ENCODE results near the gene FAT2. TPM values are rescaled to one million over a fixed set of nuclear protein-coding genes. Genes with fewer than 3 reads are reported as not detected.
A peak's percentile ranks its signal among the peaks of the same experiment; 100 is the strongest.

Gene FAT2
- total RNA-seq, 2 experiments from 2014 or later = not detected

GRCh38 chr5:151611127-151611775 is 20.1 kb upstream of the FAT2 start:
- intact Hi-C loops (cut with DNase I, micrococcal nuclease) = loop anchor here in 1 of 2 experiments (5.0 kb wide), 1 partner anchor 44 kb away; no protein-coding TSS in a partner anchor
- Mint-ChIP-seq H3K27ac (no peak overlapping the region), H3K36me3 (ENCODE audit: low read depth) (no peaks in the 10 kb centered on the region), H3K4me1 (peaks cover 46% of the 10 kb centered on the region), H3K27me3 (no peaks in the 10 kb centered on the region), H3K9me3 (ENCODE audit: low read depth) (no peaks in the 10 kb centered on the region), H3K4me3 (no peak overlapping the region)
- ATAC-seq = no peak
- CTCF ChIA-PET = interaction anchor here (0.9 kb wide), 1 partner anchor 41 kb away, joined by 3 read pairs; no protein-coding TSS in a partner anchor
- DNase-seq = no peak
- POLR2A ChIA-PET = no interaction called here

- peaks cover 2% of the 10 kb centered on the region for H3K27me3 Mint-ChIP-seq
- no peaks in the 10 kb centered on the region for H3K36me3 Mint-ChIP-seq (ENCODE audit: low read depth)
- ATAC-seq = no peak
- ChIA-PET POLR2A (interaction anchor here (0.6 kb wide), 1 partner anchor 181 kb away, joined by 3 read pairs; no protein-coding TSS in a partner anchor), CTCF (no interaction called here)
- DNase-seq = no peak
- H3K4me1 Mint-ChIP-seq = peaks cover 25% of the 10 kb centered on the region
- H3K4me3 Mint-ChIP-seq = no peak overlapping the region
- no peak overlapping the region for H3K27ac Mint-ChIP-seq
- H3K9me3 Mint-ChIP-seq (ENCODE audit: low read depth) = no peaks in the 10 kb centered on the region
- intact Hi-C loops (cut with DNase I, micrococcal nuclease) = no loop called here
These were observed 17.4 kb upstream of the FAT2 start for GRCh38 chr5:151608522-151608921.

GRCh38 chr5:151607304-151607703 is 16.2 kb upstream of the FAT2 start:
- ChIA-PET POLR2A (no interaction called here), CTCF (no interaction called here)
- Mint-ChIP-seq H3K4me1 (peaks cover 13% of the 10 kb centered on the region), H3K4me3 (no peak overlapping the region), H3K36me3 (ENCODE audit: low read depth) (no peaks in the 10 kb centered on the region), H3K9me3 (ENCODE audit: low read depth) (no peaks in the 10 kb centered on the region), H3K27ac (no peak overlapping the region), H3K27me3 (peaks cover 2% of the 10 kb centered on the region)
- ATAC-seq = no peak
- no peak for DNase-seq
- intact Hi-C loops (cut with DNase I, micrococcal nuclease) = no loop called here

GRCh38 chr5:151605559-151605958 is 14.4 kb upstream of the FAT2 start:
- intact Hi-C loops (cut with DNase I, micrococcal nuclease) = no loop called here
- POLR2A ChIA-PET = no interaction called here
- Mint-ChIP-seq H3K4me1 (peaks cover 4% of the 10 kb centered on the region), H3K9me3 (ENCODE audit: low read depth) (no peaks in the 10 kb centered on the region), H3K36me3 (ENCODE audit: low read depth) (no peaks in the 10 kb centered on the region), H3K4me3 (no peak overlapping the region), H3K27me3 (peaks cover 2% of the 10 kb centered on the region), H3K27ac (no peak overlapping the region)
- no peak for DNase-seq
- ATAC-seq = no peak
- CTCF ChIA-PET = interaction anchor here (1.3 kb wide), 1 partner anchor 46 kb away, joined by 9 read pairs; no protein-coding TSS in a partner anchor

GRCh38 chr5:151602806-151603205 is 11.7 kb upstream of the FAT2 start:
- Mint-ChIP-seq H3K36me3 (ENCODE audit: low read depth) (no peaks in the 10 kb centered on the region), H3K27me3 (peaks cover 2% of the 10 kb centered on the region), H3K4me3 (no peak overlapping the region), H3K27ac (no peak overlapping the region), H3K4me1 (peaks cover 7% of the 10 kb centered on the region), H3K9me3 (ENCODE audit: low read depth) (no peaks in the 10 kb centered on the region)
- CTCF ChIA-PET = interaction anchor here (0.6 to 0.7 kb wide), 2 partner anchors 35 to 49 kb away, joined by 3 read pairs; no protein-coding TSS in a partner anchor
- POLR2A ChIA-PET = no interaction called here
- DNase-seq = no peak
- no peak for ATAC-seq
- intact Hi-C loops (cut with DNase I, micrococcal nuclease) = no loop called here

- Mint-ChIP-seq H3K9me3 (ENCODE audit: low read depth) (no peaks in the 10 kb centered on the region), H3K4me1 (peaks cover 7% of the 10 kb centered on the region), H3K36me3 (ENCODE audit: low read depth) (no peaks in the 10 kb centered on the region), H3K27ac (no peak overlapping the region), H3K4me3 (no peak overlapping the region), H3K27me3 (peaks cover 2% of the 10 kb centered on the region)
- ATAC-seq (no peak), DNase-seq (no peak)
- ChIA-PET CTCF (interaction anchor here (0.6 kb wide), 1 partner anchor 139 kb away, joined by 4 read pairs; no protein-coding TSS in a partner anchor), POLR2A (no interaction called here)
- intact Hi-C loops (cut with DNase I, micrococcal nuclease) = no loop called here
These were observed 10.3 kb upstream of the FAT2 start for GRCh38 chr5:151601391-151601790.

GRCh38 chr5:151600069-151600665 is 9.0 kb upstream of the FAT2 start:
- CTCF ChIA-PET = interaction anchor here (0.6 to 0.9 kb wide), 3 partner anchors 18 to 52 kb away, joined by 3 to 6 read pairs (median 4); no protein-coding TSS in a partner anchor
- Mint-ChIP-seq H3K4me3 (no peak overlapping the region), H3K9me3 (ENCODE audit: low read depth) (no peaks in the 10 kb centered on the region)

GRCh38 chr5:151598984-151599383 is 7.9 kb upstream of the FAT2 start:
- Mint-ChIP-seq H3K36me3 (ENCODE audit: low read depth) (no peaks in the 10 kb centered on the region), H3K9me3 (ENCODE audit: low read depth) (no peaks in the 10 kb centered on the region), H3K27me3 (no peaks in the 10 kb centered on the region), H3K4me3 (no peak overlapping the region), H3K4me1 (peaks cover 3% of the 10 kb centered on the region), H3K27ac (no peak overlapping the region)
- DNase-seq = no peak
- intact Hi-C loops (cut with DNase I, micrococcal nuclease) = no loop called here
- ATAC-seq = peak; percentile 74
- ChIA-PET CTCF (no interaction called here), POLR2A (no interaction called here)

More at GRCh38 chr5:151600069-151600665, 9.0 kb upstream of the FAT2 start:
- ATAC-seq (no peak), DNase-seq (no peak)
- peaks cover 2% of the 10 kb centered on the region for H3K27me3 Mint-ChIP-seq
- intact Hi-C loops (cut with DNase I, micrococcal nuclease) = no loop called here
- no peak overlapping the region for H3K27ac Mint-ChIP-seq
- POLR2A ChIA-PET = no interaction called here
- H3K4me1 Mint-ChIP-seq = peaks cover 3% of the 10 kb centered on the region
- H3K36me3 Mint-ChIP-seq (ENCODE audit: low read depth) = no peaks in the 10 kb centered on the region

- no peaks in the 10 kb centered on the region for H3K36me3 Mint-ChIP-seq (ENCODE audit: low read depth)
These were observed 7.4 kb upstream of the FAT2 start for GRCh38 chr5:151598549-151598948.

GRCh38 chr5:151597749-151598148 is 6.6 kb upstream of the FAT2 start:
- CTCF ChIA-PET = no interaction called here
- no peaks in the 10 kb centered on the region for H3K36me3 Mint-ChIP-seq (ENCODE audit: low read depth)
- POLR2A ChIA-PET = interaction anchor here (0.9 kb wide), 1 partner anchor 12 kb away, joined by 3 read pairs; no protein-coding TSS in a partner anchor

More at GRCh38 chr5:151598549-151598948, 7.4 kb upstream of the FAT2 start:
- H3K4me1 Mint-ChIP-seq = peaks cover 3% of the 10 kb centered on the region
- no peaks in the 10 kb centered on the region for H3K9me3 Mint-ChIP-seq (ENCODE audit: low read depth)
- no peak overlapping the region for H3K4me3 Mint-ChIP-seq
- H3K27ac Mint-ChIP-seq = no peak overlapping the region
- POLR2A ChIA-PET = interaction anchor here (0.9 kb wide), 1 partner anchor 13 kb away, joined by 3 read pairs; no protein-coding TSS in a partner anchor
- DNase-seq = no peak
- ATAC-seq = peak; percentile 69
- H3K27me3 Mint-ChIP-seq = no peaks in the 10 kb centered on the region
- intact Hi-C loops (cut with DNase I, micrococcal nuclease) = no loop called here
- CTCF ChIA-PET = interaction anchor here (0.6 kb wide), 1 partner anchor 1869 kb away, joined by 3 read pairs; no protein-coding TSS in a partner anchor

GRCh38 chr5:151596828-151597539 is 5.9 kb upstream of the FAT2 start:
- Mint-ChIP-seq H3K4me1 (peaks cover 3% of the 10 kb centered on the region), H3K4me3 (no peak overlapping the region), H3K36me3 (ENCODE audit: low read depth) (no peaks in the 10 kb centered on the region), H3K27ac (no peak overlapping the region), H3K27me3 (no peaks in the 10 kb centered on the region), H3K9me3 (ENCODE audit: low read depth) (no peaks in the 10 kb centered on the region)
- ChIA-PET CTCF (no interaction called here), POLR2A (no interaction called here)
- DNase-seq = no peak
- no peak for ATAC-seq
- intact Hi-C loops (cut with DNase I, micrococcal nuclease) = no loop called here

More at GRCh38 chr5:151597749-151598148, 6.6 kb upstream of the FAT2 start:
- Mint-ChIP-seq H3K27me3 (no peaks in the 10 kb centered on the region), H3K9me3 (ENCODE audit: low read depth) (no peaks in the 10 kb centered on the region), H3K4me3 (no peak overlapping the region), H3K4me1 (peaks cover 3% of the 10 kb centered on the region), H3K27ac (no peak overlapping the region)
- intact Hi-C loops (cut with DNase I, micrococcal nuclease) = no loop called here
- no peak for DNase-seq
- no peak for ATAC-seq
